ENCODE measurements around the gene COX6A2.

COX6A2 gene

DNA sequence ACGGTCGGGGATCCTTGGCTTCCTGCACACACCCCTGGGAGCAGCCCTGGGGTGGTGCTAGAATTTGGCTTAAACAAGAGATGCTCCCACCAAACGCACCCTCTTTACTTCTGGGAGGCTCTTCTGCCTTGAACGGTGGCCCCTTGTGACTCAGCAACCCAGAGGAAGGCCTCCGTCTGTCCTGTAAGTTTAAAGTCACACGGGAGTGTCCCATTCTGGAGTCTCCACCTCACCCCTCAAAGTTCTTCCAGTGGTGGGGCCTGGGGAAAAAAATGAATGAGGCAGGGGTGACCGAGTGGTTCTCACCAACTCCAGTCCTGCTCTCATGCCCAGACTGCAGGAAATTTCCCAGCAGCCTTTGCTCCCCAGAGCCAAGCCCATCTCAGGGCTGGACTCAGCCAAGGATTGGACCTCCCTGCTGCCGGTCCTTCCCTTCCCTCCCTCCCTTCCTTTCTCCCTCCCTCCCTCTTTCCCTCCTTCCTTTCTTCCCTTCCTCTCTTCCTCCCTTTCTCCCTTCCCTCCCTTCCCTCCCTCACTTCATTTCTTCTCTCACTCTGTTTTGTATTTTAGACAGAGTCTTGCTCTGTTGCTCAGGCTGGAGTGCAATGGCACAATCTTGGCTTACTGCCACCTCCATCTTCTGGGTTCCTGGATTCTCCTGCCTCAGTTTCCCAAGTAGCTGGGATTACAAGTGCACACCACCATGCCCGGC, 23.7 kb downstream of the COX6A2 start:
- DNase-seq: no peak

DNA sequence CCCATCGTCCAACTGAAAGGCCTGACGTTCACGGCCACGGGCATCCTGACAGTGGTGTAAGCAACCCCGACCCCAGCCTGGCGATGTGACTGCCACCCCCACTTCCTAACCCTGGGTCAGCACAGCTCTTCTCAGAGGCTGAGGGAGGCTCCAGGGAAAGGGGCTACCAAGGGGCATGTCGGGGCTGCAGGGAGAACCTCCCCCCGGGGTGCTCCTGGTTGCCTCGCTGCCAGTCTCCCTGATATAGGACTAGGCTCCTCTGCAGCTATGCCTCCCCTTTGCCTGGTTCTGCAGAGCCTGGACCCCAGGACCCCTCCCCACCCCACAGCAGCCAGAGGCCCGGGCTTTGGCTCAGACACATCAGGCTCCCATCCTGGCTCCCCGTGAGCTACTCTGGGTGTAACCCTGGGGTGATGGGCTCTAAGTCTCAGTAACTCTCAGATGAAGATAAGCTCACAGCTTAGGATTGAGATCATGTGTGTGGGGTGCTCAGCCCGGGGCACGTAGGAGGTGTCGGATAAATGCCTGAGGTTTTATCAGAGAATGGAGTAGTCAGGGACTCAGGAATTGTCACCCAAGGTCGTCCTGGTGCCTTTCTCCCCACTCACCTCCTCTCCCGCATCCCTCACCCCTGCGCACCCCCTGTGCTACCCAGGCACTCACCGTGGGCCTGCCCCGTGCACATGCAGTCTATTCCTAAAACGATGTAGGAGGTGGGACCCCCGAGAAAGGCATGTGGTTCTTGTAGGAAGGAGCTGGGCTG, 24.4 kb downstream of the COX6A2 start:
- no peak for DNase-seq

DNA sequence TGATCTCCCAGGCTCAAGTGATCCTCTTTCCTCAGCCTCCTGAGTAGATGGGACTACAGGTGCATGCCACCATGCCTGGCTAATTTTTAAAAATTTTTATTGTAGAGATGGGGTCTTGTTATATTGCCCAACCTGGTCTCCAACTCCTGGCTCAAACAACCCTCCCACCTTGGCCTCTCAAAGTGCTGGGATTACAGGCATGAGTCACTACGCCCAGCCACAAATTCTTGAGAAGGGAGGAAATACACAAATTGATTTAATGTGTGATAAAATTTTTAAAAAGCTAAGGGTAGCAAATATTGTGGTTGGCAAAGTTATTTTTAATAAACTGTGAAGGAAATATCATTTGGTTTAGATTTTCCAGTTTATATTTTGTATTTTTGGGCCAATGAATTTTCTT, 25.5 kb downstream of the COX6A2 start:
- DNase-seq: no peak

DNA sequence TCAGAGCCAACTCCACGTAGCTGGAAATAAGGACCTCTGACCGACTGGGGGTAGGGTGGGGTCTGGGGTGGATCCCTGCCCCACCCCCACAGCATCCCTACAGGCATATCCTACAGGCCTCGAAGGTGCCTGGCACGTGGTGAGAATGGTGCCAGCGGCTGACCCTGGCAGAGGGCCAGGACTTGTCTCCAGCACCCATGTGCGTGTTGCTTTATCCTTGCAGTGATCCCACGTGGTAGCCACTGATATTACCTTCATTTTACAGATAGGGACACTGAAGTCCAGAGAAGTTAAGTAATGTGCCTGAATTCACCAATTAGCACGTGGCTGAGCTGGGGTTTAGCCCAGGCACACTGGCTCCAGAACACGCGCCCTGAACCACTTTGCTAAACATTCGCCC, 26.7 kb downstream of the COX6A2 start:
- no peak for DNase-seq

DNA sequence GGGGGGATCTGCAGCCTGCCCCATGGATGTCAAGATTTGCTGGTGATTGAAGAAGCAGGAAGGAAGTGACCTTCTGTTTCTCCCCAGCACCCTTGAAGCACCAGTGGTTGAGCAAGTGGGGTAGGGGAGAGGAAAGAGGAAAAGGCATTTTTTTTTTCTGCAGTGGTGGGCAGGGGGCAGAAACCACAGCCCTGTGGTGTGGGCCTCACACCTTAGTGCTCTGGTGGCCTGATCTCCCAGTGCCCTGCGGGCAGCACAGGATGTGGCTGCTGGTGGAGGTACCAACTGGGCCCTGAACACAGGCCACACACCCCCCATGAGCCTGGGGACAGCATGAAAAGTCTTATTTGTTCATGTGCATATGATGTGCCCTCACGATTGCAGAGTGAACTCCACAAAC, 28.0 kb downstream of the COX6A2 start:
- DNase-seq: no peak

DNA sequence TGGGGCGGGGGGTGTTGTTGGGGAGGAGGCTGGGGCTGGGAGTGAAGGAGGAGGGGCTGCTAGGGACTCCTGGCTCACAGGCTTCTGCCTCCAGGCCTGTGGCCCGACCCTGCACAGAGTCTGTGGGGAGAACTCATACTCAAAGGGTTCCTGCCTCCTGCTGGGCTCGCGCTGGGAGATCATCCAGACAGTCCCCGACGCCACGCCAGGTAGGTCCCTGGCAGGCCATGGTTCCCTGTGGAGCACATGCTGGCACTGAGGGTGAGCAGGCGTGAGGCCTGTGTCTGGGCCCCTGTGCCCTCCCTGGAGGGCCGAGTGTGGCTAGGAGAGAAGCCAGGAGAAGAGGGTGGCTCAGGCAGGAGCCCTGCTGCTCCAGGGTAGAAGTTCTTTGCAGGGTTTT, 30.5 kb downstream of the COX6A2 start:
- DNase-seq: no peak

DNA sequence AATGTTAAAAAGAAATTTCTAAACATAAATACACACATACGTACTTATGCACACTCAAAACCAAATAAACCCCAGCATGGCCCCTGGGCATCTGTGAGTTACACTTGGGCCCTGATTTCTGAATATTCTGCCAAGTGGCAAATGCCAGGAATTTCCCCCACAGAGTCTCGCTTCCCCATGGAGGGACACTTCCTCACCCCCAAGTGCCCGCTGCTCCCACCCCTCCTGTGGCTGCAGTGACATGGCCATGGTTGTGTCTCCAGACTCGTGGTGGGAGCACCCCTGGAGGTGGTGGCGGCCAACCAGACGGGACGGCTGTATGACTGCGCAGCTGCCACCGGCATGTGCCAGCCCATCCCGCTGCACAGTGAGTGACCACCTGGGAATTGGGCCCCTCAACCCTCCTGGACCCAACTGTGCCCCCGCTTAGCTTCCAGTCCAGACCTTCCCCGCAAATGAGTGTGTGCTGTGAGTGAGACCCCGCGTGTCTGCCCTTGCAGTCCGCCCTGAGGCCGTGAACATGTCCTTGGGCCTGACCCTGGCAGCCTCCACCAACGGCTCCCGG, 31.0 kb downstream of the COX6A2 start:
- DNase-seq: no peak

DNA sequence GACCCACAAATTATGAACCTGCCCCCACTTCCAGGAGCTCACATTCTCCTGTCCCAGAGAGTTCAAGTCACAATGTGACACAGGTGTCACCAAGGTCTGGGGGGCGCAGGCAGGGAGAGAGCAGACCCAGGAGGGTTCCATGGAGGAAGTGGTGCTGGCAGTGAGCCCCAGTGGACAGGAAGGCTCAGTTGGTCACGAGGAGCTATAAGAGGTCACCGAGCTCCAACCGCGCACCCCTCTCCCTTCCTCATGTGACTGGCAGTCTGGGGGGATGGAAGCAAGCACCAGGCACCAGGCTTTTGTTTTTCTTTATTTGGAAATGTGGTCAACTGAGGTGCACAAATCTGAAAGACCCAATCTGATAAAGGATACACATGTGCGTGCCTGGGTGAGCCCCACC, 32.5 kb downstream of the COX6A2 start:
- DNase-seq: no peak

DNA sequence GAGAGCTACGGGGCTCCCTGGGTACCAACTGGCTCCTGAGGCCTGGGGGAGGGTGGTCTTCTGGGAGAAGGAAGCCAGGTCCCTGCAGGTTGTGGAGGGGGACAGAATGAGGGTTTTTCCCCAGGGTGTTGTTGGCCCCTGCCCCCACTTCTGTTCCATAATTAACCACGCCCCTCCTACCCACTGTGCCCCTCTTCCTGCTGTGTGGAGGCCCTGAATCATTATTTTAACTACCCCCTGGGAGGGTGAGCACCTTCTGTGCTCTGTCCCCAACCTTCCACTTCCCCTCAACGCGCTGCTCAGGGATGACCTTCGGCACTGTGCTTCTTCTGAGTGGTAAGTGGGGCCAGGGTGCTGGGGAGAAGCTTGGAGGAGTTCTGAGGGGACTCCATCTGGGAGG, 35.1 kb downstream of the COX6A2 start, which contains the start of gene ITGAD:
ITGAD (plus strand) TSS at position 280 of the 400 bp plus-strand sequence; CDS start at position 306, 26 bp downstream.
- DNase-seq: no peak

DNA sequence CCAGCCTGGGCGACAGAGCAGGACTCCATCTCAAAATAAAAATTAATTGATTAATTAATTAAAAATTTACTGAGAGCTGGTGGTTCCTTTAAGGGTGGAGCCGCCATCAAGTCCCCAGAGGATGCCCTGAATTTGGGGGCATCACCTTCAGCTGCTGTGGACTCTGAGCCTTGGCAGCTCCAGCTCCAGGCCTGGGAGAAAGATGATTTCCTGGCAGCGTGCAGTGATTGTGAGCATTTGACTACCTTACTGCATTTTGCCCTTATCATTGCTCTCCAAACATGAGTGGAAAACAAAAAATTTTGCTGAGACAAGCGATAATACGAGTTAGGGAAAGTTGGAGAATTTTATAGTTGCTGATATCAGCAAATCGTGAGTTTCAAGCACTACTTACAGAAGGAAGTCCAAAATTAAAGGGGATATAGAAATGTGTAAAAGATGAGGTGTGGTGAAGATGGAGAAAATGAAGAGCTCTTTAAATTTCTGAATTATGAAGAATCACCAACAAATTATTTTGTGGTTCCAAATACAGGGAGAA, 37.6 kb downstream of the COX6A2 start:
- no peak for DNase-seq

DNA sequence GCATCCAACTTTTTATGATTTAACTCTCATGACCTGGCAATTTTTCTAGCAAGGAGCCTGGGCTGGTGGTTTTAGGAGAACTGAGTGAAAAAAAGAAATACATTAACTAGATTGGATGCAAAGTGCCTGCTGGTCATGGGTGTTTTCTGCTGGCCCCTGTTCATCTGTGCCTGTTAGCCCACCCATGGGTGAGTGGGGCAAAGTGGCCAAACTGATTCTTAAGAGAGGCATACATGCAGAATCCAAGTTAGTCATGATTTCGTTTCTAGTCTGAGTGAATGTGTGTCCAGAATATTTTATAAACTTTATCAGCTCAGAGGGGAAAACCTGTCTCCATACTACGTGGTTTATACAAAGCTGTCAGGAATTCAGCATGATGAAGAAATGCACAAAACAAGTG, 39.6 kb downstream of the COX6A2 start:
- no peak for DNase-seq

DNA sequence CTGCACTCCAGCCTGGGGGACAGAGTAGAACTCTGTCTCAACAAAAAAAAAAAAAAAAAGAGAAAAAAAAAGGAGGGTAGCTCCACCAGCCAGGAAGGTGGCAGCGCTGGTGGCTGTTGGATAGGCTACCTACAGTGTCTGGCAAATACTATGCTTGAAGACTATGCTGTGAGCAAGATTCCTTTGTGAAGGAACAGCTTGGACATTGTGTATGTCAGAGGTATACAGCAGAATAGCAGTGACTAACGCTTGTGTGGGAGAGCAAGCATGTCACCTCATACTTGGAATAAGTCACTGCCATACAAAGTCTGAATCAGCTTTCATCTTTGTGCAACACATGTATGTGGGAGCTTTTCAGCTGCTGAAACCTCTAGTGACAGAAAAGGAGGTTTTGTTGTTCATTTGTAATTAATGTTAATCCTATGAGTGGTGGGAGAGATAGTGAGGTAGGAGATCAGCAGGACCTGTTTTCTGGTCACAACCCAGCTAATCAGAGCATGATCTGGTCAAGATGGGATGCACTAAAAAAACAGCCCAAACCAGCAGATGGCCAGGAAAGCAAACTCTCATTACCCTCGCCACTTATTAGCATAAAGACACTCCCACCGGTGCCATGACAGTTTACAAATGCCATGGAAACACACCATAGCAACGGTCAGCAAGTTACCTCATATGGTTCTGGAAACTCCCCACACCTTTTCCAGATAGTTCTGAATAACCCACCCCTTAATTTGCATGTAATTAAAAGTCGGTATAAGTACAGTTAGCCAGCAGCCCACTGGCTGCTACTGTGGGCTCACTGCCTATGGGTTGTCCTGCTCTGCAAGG, 41.8 kb downstream of the COX6A2 start:
- no peak for DNase-seq

DNA sequence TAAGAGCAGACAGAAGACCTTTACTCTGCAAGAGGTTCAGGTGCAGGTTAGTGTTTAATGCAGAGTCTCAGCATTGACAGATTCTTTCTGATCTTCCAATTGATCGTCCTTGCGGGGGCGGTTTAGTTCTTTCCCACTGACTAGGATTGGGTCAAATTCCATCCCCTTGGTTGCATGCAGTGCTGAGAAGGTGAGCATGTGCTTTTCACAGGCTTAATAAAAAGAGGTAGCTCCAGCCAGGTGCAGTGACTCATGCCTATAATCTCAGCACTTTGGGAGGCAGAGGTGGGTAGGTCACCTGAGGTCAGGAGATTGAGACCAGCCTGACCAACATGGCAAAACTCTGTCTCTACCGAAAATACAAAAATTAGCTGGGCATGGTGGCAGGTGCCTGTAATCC, 42.5 kb downstream of the COX6A2 start:
- DNase-seq: no peak

DNA sequence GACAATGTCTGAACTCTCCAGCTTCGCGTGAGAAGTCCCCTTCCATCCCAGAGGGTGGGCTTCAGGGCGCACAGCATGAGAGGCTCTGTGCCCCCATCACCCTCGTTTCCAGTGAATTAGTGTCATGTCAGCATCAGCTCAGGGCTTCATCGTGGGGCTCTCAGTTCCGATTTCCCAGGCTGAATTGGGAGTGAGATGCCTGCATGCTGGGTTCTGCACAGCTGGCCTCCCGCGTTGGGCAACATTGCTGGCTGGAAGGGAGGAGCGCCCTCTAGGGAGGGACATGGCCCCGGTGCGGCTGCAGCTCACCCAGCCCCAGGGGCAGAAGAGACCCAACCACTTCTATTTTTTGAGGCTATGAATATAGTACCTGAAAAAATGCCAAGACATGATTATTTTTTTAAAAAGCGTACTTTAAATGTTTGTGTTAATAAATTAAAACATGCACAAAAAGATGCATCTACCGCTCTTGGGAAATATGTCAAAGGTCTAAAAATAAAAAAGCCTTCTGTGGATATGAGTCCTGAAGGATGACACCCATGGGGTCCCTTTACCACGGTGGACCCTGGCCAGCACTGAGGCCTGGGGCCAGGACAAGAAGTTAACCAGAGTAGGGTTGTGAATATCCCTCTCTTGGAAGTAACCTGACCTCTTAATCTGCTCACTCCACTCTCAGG, 45.5 kb downstream of the COX6A2 start:
- DNase-seq: no peak

DNA sequence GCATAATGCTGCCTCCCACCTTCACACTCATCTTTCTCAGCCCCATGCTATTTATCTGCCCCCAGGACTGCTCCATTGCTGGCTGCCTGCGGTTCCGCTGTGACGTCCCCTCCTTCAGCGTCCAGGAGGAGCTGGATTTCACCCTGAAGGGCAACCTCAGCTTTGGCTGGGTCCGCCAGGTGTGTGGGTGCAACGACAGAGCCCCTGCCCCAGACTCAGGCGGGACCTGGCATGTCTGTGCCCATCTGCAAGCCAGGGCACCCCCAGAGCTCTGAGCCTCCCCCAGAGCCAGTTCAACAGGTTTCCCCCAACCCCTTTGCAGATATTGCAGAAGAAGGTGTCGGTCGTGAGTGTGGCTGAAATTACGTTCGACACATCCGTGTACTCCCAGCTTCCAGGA, 48.0 kb downstream of the COX6A2 start:
- no peak for DNase-seq
